ENCODE measurements around the gene EREG. TPM values are rescaled to one million over a fixed set of nuclear protein-coding genes. Genes with fewer than 3 reads are reported as not detected.
A peak's percentile ranks its signal among the peaks of the same experiment; 100 is the strongest.

The EREG gene
- total RNA-seq, 3 donors from 2014 or later = 0.80 to 7.6 (median 3.3) TPM

DNA sequence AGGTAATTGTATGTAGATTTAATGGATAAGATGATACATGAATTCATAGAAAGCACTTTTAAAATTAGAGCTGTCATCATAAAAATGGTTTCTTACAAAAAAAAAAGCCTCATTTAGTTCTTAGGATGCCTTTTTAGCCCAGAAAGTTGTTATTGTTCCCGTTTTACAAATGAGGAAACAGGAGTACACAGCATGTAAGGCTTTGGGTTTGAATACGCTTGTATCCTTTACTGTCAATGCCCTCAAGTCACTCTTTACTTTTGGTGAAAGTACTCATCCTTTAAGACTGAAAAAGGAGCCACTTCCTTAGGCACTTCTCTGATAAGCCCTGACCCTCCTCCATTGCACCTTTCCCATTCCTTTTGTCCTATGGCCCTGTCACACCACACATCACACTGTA lies 4.9 kb downstream of the EREG start:
- Histone ChIP-seq H3K36me3 (no peaks in the 10 kb centered on the region), H3K27me3 (peaks cover 0 to 3% of the 10 kb centered on the region in 2 donors), H3K4me1 (no peaks in the 10 kb centered on the region), H3K27ac (no peak overlapping the region), H3K9me3 (no peaks in the 10 kb centered on the region), H3K4me3 (no peak overlapping the region)
- no peak for DNase-seq (ENCODE audit: low spot score in 2 of 2)
- intact Hi-C loops (cut with DNase I; ENCODE audit: low total_unique reads) = no loop called here
- TF ChIP-seq POLR2AphosphoS5 (IDR thresholded peaks at IDR 0.05) = no peak
- TF ChIP-seq, protein P1, sequence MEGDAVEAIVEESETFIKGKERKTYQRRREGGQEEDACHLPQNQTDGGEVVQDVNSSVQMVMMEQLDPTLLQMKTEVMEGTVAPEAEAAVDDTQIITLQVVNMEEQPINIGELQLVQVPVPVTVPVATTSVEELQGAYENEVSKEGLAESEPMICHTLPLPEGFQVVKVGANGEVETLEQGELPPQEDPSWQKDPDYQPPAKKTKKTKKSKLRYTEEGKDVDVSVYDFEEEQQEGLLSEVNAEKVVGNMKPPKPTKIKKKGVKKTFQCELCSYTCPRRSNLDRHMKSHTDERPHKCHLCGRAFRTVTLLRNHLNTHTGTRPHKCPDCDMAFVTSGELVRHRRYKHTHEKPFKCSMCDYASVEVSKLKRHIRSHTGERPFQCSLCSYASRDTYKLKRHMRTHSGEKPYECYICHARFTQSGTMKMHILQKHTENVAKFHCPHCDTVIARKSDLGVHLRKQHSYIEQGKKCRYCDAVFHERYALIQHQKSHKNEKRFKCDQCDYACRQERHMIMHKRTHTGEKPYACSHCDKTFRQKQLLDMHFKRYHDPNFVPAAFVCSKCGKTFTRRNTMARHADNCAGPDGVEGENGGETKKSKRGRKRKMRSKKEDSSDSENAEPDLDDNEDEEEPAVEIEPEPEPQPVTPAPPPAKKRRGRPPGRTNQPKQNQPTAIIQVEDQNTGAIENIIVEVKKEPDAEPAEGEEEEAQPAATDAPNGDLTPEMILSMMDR (IDR thresholded peaks at IDR 0.05) = no peak

DNA sequence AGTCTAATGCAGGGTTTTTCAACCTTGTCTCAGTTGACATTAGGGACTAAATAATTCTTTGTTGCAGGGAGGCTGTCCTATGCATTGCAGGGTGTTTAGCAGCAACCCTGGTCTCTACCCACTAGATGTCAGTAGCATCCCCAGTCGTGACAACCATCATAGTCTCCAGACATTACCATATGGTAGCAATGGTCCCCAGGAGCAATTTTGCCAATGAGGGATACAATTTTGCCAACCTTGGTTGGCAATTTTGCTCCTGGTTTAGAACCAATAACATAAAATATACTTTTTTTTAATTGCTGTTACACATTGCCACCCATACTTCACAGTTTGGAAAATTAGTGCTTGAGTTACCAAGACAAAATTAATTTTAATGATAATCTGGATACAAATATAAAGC lies 6.0 kb downstream of the EREG start:
- no peak for DNase-seq (ENCODE audit: low spot score in 2 of 2)
- intact Hi-C loops (cut with DNase I; ENCODE audit: low total_unique reads) = no loop called here
- TF ChIP-seq, protein P1 (IDR thresholded peaks at IDR 0.05) = peak in 2 of 3 donors; percentile 21 to 39
- TF ChIP-seq POLR2A (IDR thresholded peaks at IDR 0.05) = no peak
- H3K4me1 ChIP-seq = no peaks in the 10 kb centered on the region
- H3K27ac ChIP-seq = no peak overlapping the region
- H3K36me3 ChIP-seq = no peaks in the 10 kb centered on the region
- H3K27me3 ChIP-seq = no peaks in the 10 kb centered on the region
- H3K4me3 ChIP-seq = no peak overlapping the region
- H3K9me3 ChIP-seq = no peaks in the 10 kb centered on the region

DNA sequence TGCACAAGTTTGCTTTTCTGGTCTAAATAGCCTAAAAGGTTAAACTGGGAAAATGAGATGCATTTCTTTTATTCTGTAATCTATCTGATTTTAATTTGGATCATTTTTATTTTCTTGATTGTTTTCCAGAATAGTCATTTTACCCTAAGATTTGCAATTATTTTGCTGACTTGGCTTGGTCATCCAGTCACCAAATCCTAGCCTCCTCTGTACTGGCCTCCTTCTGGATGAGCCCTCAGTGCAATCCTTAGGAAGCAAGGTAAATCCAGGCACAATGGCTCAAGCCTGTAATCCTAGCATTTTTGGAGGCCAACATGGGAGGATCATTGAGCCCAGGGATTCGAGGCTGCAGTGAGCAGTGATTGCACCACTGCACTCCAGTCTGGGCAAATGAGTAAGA lies 9.2 kb downstream of the EREG start:
- no peak for DNase-seq (ENCODE audit: low spot score in 2 of 2)
- Histone ChIP-seq H3K27me3 (no peaks in the 10 kb centered on the region), H3K4me1 (no peaks in the 10 kb centered on the region), H3K36me3 (no peaks in the 10 kb centered on the region), H3K4me3 (no peak overlapping the region), H3K27ac (no peak overlapping the region), H3K9me3 (no peaks in the 10 kb centered on the region)
- TF ChIP-seq POLR2A (IDR thresholded peaks at IDR 0.05) = no peak
- intact Hi-C loops (cut with DNase I; ENCODE audit: low total_unique reads) = no loop called here

DNA sequence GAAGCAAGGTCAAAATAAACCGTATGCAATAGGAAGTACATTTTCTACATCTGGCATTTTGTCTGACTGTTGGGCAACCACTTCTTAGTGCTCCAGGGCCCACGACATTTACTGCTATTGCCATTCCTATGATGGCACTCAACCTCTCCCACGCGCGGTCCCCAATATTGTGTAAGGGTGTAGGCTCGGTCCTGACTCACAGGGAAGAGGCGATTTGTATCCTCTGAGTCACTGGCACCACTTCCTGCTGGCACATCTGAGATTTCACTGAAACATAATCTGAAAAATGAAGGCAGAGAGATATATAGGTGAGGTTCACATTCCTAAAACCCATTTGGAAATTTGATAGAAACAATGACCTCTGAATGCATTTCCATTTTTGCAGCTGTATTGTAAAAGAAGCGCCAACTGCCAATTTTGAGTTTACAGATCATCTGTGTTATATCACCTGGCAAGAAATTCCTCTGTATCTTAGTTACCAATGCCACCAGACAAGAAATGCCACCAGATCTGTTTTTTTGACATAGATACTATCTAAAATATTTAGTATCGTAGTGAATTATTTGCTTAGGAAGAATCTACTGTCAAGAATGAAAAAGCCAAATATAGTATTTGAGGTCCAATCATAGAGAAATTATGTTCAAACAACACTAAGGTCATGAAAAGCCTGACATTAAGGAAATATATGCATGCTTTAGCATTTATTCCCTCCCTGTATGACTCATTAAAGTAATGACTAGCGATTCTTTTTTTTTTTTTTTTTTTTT lies 9.8 kb downstream of the EREG start:
- Histone ChIP-seq H3K27ac (peak overlapping the region; percentile 17 to 45), H3K27me3 (no peaks in the 10 kb centered on the region), H3K9me3 (no peaks in the 10 kb centered on the region), H3K36me3 (no peaks in the 10 kb centered on the region), H3K4me3 (no peak overlapping the region), H3K4me1 (no peaks in the 10 kb centered on the region)
- intact Hi-C loops (cut with DNase I; ENCODE audit: low total_unique reads) = no loop called here
- no peak for TF ChIP-seq POLR2A (IDR thresholded peaks at IDR 0.05)
- TF ChIP-seq POLR2AphosphoS5 (IDR thresholded peaks at IDR 0.05) = no peak
- TF ChIP-seq, protein P1 (IDR thresholded peaks at IDR 0.05) = no peak
- DNase-seq (ENCODE audit: low spot score in 2 of 2) = peak in 1 of 2 donors; percentile 56

DNA sequence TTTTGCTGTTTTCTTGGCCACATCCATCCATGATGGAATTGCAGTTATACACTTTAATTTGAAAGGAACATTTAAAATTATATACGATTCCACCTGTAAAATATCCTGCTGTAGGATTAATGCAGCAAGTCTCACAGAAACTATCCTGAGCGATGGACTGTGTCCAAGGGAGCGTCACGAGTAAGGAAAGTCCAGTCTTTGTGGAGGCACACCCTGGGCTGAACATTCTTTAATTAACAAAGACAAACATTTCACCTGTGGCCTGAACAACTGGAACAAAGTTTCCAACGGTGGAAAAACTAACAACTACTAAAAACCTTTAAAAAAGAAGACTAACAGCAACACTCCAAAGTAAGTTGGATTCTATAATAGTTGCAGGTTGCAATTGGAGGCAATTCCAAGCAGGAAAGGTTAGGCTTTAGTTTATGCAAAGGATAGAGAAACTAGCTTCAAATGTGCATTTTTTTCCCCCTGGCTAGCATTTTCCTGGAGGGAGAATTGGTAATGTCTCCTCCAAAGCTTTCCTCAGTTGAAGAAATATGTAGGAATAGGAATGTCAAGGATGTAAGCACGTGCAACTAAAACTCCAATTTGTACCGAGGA lies 11.0 kb downstream of the EREG start:
- H3K4me1 ChIP-seq = no peaks in the 10 kb centered on the region
- no peaks in the 10 kb centered on the region for H3K36me3 ChIP-seq
- H3K9me3 ChIP-seq = no peaks in the 10 kb centered on the region
- H3K4me3 ChIP-seq = no peak overlapping the region
- TF ChIP-seq POLR2A (IDR thresholded peaks at IDR 0.05) = no peak
- TF ChIP-seq POLR2AphosphoS5 (IDR thresholded peaks at IDR 0.05) = no peak
- TF ChIP-seq, protein P1 (IDR thresholded peaks at IDR 0.05) = no peak
- H3K27me3 ChIP-seq = no peaks in the 10 kb centered on the region
- intact Hi-C loops (cut with DNase I; ENCODE audit: low total_unique reads) = no loop called here
- no peak overlapping the region for H3K27ac ChIP-seq
- DNase-seq (ENCODE audit: low spot score in 2 of 2) = no peak
